Activated T-helper 1 cell treated with anti-CD3 and anti-CD28 coated beads, Interleukin-2, amount 50 U/mL, for 16 hours (primary cell): Measurements from ENCODE around the gene SCRN2.

Experiments
- DNase-seq, 2 donors: peaks; one replicate each; pipeline ENCODE4 v3.0.0-alpha.2; 2020; ENCODE audit warnings: low read depth in 1 of 2, low spot score in 1 of 2

Gene SCRN2

GRCh38 chr17:47840742-47841487 lies at the start of gene SCRN2:
TSS of gene SCRN2 (minus strand) at chr17:47841273. CDS start at chr17:47840843, 430 bp downstream.
- peak; percentile 74 to 80 for DNase-seq

- peak; percentile 85 to 95 for DNase-seq
These were observed 48.9 kb upstream of the SCRN2 start for GRCh38 chr17:47889734-47890529.

DNA sequence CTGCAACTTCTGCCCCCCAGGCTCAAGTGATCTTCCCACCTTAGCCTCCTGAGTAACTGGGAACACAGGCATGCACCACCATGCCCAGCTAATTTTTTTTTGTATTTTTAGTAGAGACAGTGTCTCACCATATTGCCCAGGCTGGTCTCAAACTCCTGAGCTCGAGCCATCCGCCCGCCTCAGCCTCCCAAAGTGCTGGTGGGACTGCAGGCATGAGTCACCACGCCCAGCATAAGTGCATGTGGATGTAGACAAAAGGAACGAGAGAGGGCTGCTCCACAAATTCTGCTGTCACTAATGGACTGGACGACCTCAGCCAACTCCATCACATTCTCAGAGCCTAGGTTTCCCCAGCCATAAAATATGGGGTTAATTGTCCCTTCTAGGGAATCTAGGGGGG lies 47.2 kb upstream of the SCRN2 start:
- DNase-seq = no peak

DNA sequence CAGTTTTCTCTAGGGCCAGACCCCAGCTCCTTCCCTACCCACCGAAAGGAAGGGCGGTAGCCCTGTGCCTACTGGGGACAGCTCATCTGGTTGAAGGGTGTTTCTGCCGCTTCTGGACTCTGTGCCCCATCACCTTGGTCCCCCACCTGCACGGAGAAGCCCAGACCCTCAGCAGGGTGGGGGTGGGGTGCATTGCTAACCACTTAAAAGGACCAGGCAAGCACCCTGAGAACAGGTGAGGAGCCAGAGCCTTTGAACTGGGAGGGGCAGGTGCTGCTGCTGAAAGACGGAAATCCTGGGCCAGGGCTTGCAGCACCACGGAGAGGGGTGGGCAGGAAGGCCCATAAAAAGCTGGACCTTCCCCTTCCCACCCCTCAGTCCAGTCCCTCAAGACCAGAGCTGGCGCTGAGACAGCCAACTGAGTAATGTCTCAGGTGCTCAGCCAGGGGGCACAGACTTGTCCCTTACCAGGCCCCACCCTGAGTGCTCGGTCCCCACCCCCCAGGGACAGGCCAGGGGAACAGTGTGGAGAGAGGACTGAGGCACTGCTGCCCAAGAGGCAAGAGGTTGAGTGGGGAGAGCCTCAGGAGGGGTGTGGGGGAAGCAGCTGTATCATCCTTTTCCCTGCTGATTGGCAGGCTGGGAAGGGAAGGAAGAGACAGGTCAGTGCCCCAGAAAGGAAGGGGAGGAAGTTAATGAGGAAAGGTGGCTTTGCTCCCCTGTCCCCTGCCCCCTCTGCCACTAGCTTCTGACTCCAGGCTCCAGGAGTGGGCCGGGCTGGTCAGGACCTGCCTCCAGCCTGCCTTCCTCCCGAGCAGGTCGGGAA lies 44.0 kb upstream of the SCRN2 start:
- no peak for DNase-seq

DNA sequence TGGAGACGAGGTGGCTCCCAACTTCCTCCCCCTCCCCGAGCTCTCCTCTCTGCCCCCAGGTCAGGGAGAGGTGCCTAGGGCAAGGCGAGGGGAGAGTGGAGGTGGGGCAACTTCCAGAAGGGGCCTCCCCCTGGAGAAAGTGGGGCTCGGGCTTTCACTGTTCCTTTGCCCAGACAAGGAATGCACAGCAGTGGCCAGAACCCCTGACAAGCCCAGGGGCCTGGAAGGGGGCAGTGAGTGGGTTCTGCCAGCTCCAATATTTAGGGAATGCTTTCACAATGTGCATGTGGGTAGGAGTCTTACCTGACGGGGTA lies 43.3 kb upstream of the SCRN2 start:
- DNase-seq = no peak

- no peak for DNase-seq
These were observed 42.7 kb upstream of the SCRN2 start for GRCh38 chr17:47883589-47884426.

GRCh38 chr17:47882695-47883588 lies 41.9 kb upstream of the SCRN2 start:
- no peak for DNase-seq

DNA sequence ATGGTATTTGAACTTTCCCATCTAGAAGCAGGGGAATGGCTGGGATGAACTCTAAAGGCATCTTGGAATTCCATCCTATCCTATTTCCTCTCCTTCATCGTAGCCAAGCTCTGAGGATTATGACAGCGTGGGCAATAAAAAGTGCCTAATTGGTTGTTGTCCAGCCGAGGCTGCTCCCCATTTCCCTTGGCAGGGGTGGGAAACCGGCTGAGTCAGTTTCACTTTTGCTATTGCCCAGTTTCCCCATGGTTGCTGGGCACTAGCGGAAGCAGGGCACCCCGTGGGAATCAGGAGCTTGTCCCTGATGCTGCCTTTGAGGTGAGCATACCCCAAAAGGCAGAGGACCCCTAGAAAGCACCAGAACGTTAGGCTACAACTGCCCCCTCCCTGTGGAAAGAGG lies 41.2 kb upstream of the SCRN2 start:
- no peak for DNase-seq

DNA sequence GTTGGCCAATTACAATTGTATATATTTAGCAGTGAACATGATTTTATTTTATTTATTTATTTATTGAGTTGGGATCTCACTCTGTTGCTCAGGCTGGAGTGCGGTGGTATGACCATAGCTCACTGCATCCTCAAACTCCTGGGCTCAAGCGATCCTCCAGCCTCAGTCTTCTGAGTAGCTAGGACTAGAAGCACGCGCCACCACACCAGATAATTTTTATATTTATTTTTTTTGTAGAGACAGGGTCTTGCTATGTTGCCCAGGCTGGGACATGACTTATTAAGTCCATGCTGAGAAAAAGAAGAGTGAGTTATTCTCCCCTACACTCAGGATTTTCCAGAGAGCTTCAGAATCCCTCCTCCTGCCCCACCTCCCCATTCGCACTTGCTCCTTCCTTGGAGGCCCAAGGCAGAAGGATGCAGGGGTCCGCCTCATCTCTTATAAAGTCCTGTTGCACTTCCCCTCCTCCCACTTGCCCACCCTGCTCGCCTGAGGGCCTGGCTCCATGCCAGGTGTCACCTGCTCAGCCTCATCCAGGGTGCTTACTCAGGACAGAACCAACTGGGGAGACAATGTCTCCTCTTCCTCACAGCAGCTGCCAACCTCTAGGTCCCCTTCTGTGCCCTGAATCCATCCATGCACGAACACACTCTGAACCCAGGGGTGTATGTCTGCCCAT lies 38.8 kb upstream of the SCRN2 start:
- DNase-seq = no peak

GRCh38 chr17:47879028-47879585 lies 38.0 kb upstream of the SCRN2 start:
- no peak for DNase-seq

DNA sequence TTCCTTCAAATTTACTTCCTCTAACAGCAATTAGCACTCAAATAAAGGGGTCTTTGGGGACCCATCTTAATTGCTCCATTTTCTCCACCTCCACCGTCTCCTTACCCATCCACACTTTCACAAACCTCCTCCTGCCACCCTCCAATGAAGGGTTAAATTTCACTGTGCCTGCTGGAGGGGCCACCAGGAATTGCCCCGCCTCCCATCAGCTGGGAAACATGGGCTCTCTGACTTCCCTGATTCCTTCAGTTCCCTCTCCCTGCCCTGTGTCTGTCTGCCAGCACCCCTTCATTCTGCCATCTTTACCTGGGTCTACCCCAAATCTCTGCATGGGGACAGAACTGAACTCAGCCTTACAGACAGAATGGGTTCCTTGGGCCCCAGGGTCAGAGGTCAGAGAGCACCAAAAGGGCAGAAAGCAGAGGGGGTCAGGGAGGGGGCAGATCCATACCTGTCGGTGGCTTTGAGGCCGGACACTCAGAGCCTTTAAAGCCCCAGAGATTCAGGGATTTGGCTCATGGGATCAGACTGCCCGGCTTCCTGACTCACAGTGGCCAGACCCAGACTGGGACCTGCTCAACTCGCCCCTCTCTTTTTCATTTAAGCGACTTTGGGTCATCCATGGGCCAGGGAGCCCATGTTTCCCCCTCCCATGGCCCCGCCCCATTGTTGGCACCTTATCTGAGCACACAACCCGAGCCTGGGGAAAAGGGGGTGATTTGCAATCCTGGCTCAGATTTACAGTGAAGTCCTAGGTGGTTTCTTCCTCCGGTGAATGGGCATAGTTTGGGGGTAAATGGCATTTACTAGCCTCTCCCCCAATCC lies 37.3 kb upstream of the SCRN2 start:
- no peak for DNase-seq

DNA sequence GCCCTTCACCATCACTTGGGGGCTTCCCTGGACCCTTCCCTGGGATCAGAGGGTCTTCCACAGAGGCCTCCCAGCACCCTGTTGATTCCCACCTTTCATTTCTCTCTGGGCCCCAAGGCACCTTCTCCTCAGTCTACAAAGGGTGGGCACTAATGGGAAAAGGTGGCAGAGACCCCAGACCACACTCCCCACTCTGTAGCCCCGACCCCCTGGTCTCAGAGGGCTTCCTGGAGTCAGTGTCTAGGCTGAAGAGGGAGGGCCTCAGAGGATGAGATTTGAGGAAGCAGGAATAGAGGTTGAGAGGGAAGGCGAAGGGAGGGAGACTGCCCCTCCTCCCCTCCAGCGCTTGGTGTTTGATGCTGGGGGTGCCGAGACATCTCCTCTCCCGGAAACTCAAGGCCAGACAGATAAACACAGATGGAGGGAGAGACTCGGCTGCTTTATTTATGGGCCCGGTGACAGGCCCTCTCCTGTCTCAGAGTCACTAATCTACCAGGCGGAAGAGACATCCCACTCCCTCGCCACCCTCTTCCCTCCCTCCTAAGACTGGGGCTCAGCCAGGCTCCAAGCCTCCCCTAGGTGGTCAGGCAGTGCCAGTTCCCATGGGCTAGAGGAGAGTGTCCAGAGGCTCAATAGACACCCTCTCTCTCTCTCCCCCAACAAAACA lies 36.4 kb upstream of the SCRN2 start:
- no peak for DNase-seq

GRCh38 chr17:47875011-47875985 lies 34.2 kb upstream of the SCRN2 start:
- no peak for DNase-seq

GRCh38 chr17:47873200-47874090 lies 32.4 kb upstream of the SCRN2 start:
- DNase-seq = no peak

- no peak for DNase-seq
These were observed 31.6 kb upstream of the SCRN2 start for GRCh38 chr17:47872651-47873161.
